Fibroblast of lung (primary cell): ENCODE results near the gene IL18RAP.

Experiments
- EZH2 ChIP-seq: IDR thresholded peaks from 2 replicates; pipeline ENCODE4 v1.5.1; 2012; ENCODE audit warnings: low read length, control low read depth, mild to moderate bottlenecking; ENCODE audit errors: missing control alignments
- TF ChIP-seq, protein P1 (sequence below), 2 donors: IDR thresholded peaks in 1 of 2; conservative IDR thresholded peaks in 1 of 2; 1 replicate in 1 of 2; 2 replicates in 1 of 2; pipeline ENCODE4 v1.5.1; 2011 to 2012; ENCODE audit warnings: low read length in 2 of 2, control low read depth in 1 of 2, inconsistent platforms in 1 of 2, low read depth in 1 of 2, mild to moderate bottlenecking in 1 of 2

DNA sequence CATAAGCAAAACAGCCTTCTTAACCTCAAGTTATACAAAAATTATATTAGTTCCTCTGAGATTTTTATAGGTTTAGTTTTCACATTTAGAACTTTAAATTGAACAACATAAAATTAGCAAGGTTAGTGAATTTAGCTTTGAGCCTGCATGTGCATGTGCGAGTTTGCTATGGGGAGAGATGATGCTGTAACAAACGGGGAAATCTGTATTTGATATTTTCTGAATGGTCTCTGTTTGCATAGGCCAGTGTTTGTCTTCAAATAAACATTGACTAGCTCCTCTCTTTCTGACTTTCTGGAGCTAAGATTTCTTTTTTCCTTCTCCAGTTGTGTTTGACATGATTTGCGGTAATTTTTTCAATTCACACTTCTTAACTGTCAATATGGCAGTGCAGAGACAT, 30.9 kb upstream of the IL18RAP start:
- TF ChIP-seq, protein P1, sequence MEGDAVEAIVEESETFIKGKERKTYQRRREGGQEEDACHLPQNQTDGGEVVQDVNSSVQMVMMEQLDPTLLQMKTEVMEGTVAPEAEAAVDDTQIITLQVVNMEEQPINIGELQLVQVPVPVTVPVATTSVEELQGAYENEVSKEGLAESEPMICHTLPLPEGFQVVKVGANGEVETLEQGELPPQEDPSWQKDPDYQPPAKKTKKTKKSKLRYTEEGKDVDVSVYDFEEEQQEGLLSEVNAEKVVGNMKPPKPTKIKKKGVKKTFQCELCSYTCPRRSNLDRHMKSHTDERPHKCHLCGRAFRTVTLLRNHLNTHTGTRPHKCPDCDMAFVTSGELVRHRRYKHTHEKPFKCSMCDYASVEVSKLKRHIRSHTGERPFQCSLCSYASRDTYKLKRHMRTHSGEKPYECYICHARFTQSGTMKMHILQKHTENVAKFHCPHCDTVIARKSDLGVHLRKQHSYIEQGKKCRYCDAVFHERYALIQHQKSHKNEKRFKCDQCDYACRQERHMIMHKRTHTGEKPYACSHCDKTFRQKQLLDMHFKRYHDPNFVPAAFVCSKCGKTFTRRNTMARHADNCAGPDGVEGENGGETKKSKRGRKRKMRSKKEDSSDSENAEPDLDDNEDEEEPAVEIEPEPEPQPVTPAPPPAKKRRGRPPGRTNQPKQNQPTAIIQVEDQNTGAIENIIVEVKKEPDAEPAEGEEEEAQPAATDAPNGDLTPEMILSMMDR (conservative IDR thresholded peaks at IDR 0.05 in 1 of 2, IDR thresholded peaks at IDR 0.05 in 1 of 2; ENCODE audit: low read depth in 1 of 2, low read length in 2 of 2) = no peak
- TF ChIP-seq EZH2 = no peak
